Fibroblast of peridontal ligament (primary cell): ENCODE results near the gene TEAD2.

Experiments
- DNase-seq: peaks from one replicate; pipeline ENCODE4 v3.0.0-alpha.2; 2010; ENCODE audit errors: extremely low read depth

The TEAD2 gene

GRCh38 chr19:49362048-49362928 is at the start of gene TEAD2:
Gene TEAD2 (minus strand): TSS chr19:49362416. CDS start chr19:49360075, 2,341 bp downstream.
- DNase-seq = peak; percentile 34

- DNase-seq = no peak
These were observed 49.6 kb upstream of the TEAD2 start for GRCh38 chr19:49411681-49412326.

- DNase-seq = no peak
These were observed 47.3 kb upstream of the TEAD2 start for GRCh38 chr19:49409441-49410029.

- no peak for DNase-seq
These were observed 46.7 kb upstream of the TEAD2 start for GRCh38 chr19:49408816-49409440.

- no peak for DNase-seq
These were observed 45.3 kb upstream of the TEAD2 start for GRCh38 chr19:49407482-49408015.

- no peak for DNase-seq
These were observed 44.9 kb upstream of the TEAD2 start for GRCh38 chr19:49407079-49407478.

- DNase-seq = no peak
These were observed 41.4 kb upstream of the TEAD2 start for GRCh38 chr19:49403404-49404187.

- no peak for DNase-seq
These were observed 37.8 kb upstream of the TEAD2 start for GRCh38 chr19:49400029-49400428.

- DNase-seq = no peak
These were observed 36.7 kb upstream of the TEAD2 start for GRCh38 chr19:49398931-49399330.

GRCh38 chr19:49398001-49398615 is 35.9 kb upstream of the TEAD2 start:
- DNase-seq = no peak

GRCh38 chr19:49396738-49397505 is 34.7 kb upstream of the TEAD2 start:
- DNase-seq = no peak

GRCh38 chr19:49395581-49396407 is 33.6 kb upstream of the TEAD2 start:
- no peak for DNase-seq

- no peak for DNase-seq
These were observed 31.7 kb upstream of the TEAD2 start for GRCh38 chr19:49393881-49394280.

- DNase-seq = peak; percentile 60
These were observed 29.6 kb upstream of the TEAD2 start for GRCh38 chr19:49391581-49392399.

- no peak for DNase-seq
These were observed 28.7 kb upstream of the TEAD2 start for GRCh38 chr19:49390929-49391359.

GRCh38 chr19:49390131-49390928 is 28.1 kb upstream of the TEAD2 start:
- DNase-seq = no peak

GRCh38 chr19:49389406-49389805 is 27.2 kb upstream of the TEAD2 start:
- DNase-seq = no peak
